ENCODE data around the gene ECPAS.
"Not testable (repeated sequence)": the region's sequence is repeated elsewhere in the genome, so short reads cannot be mapped to it uniquely, and the experiment has no call there.

Gene ECPAS

GRCh38 chr9:111414406-111414805, 69.8 kb downstream of the ECPAS start:
- in situ Hi-C loops (cut with MboI; ENCODE audit: low sequenced_read_pairs) = no loop called here

GRCh38 chr9:111413996-111414395, 70.2 kb downstream of the ECPAS start:
- in situ Hi-C loops (cut with MboI; ENCODE audit: low sequenced_read_pairs) = no loop called here

GRCh38 chr9:111412280-111412679, 71.9 kb downstream of the ECPAS start:
- in situ Hi-C loops (cut with MboI; ENCODE audit: low sequenced_read_pairs) = no loop called here

- in situ Hi-C loops (cut with MboI; ENCODE audit: low sequenced_read_pairs) = no loop called here
Observed at GRCh38 chr9:111411266-111411665, 72.9 kb downstream of the ECPAS start.

GRCh38 chr9:111407813-111408212, 76.4 kb downstream of the ECPAS start:
- in situ Hi-C loops (cut with MboI; ENCODE audit: low sequenced_read_pairs) = no loop called here

GRCh38 chr9:111405701-111406100, 78.5 kb downstream of the ECPAS start:
- in situ Hi-C loops (cut with MboI; ENCODE audit: low sequenced_read_pairs) = no loop called here

- in situ Hi-C loops (cut with MboI; ENCODE audit: low sequenced_read_pairs) = not testable (repeated sequence)
Observed at GRCh38 chr9:111401486-111401885, 82.7 kb downstream of the ECPAS start.

GRCh38 chr9:111400564-111400898, 83.7 kb downstream of the ECPAS start:
- in situ Hi-C loops (cut with MboI; ENCODE audit: low sequenced_read_pairs) = no loop called here

- in situ Hi-C loops (cut with MboI; ENCODE audit: low sequenced_read_pairs) = no loop called here
Observed at GRCh38 chr9:111399772-111400563, 84.2 kb downstream of the ECPAS start.

- in situ Hi-C loops (cut with MboI; ENCODE audit: low sequenced_read_pairs) = no loop called here
Observed at GRCh38 chr9:111399211-111399739, 84.9 kb downstream of the ECPAS start.

GRCh38 chr9:111393971-111394370, 90.2 kb downstream of the ECPAS start:
- in situ Hi-C loops (cut with MboI; ENCODE audit: low sequenced_read_pairs) = no loop called here

- in situ Hi-C loops (cut with MboI; ENCODE audit: low sequenced_read_pairs) = no loop called here
Observed at GRCh38 chr9:111389406-111389805, 94.8 kb downstream of the ECPAS start.

GRCh38 chr9:111386386-111386785, 97.8 kb downstream of the ECPAS start:
- in situ Hi-C loops (cut with MboI; ENCODE audit: low sequenced_read_pairs) = no loop called here

- in situ Hi-C loops (cut with MboI; ENCODE audit: low sequenced_read_pairs) = no loop called here
Observed at GRCh38 chr9:111381006-111381405, 103.2 kb downstream of the ECPAS start.

- in situ Hi-C loops (cut with MboI; ENCODE audit: low sequenced_read_pairs) = no loop called here
Observed at GRCh38 chr9:111375817-111376564, 108.2 kb downstream of the ECPAS start.

- in situ Hi-C loops (cut with MboI; ENCODE audit: low sequenced_read_pairs) = no loop called here
Observed at GRCh38 chr9:111375062-111375461, 109.1 kb downstream of the ECPAS start.

GRCh38 chr9:111372297-111372696, 111.9 kb downstream of the ECPAS start:
- in situ Hi-C loops (cut with MboI; ENCODE audit: low sequenced_read_pairs) = no loop called here

- in situ Hi-C loops (cut with MboI; ENCODE audit: low sequenced_read_pairs) = no loop called here
Observed at GRCh38 chr9:111366978-111367377, 117.2 kb downstream of the ECPAS start.

GRCh38 chr9:111362526-111362925, 121.7 kb downstream of the ECPAS start:
- in situ Hi-C loops (cut with MboI; ENCODE audit: low sequenced_read_pairs) = no loop called here

GRCh38 chr9:111360881-111361280, 123.3 kb downstream of the ECPAS start:
- in situ Hi-C loops (cut with MboI; ENCODE audit: low sequenced_read_pairs) = no loop called here

GRCh38 chr9:111356481-111357244, 127.5 kb downstream of the ECPAS start:
- in situ Hi-C loops (cut with MboI; ENCODE audit: low sequenced_read_pairs) = no loop called here
